Esophagus squamous epithelium (tissue), 5 donors: ENCODE results near the gene HSDL2. TPM values are rescaled to one million over a fixed set of nuclear protein-coding genes. Genes with fewer than 3 reads are reported as not detected.
A peak's percentile ranks its signal among the peaks of the same experiment; 100 is the strongest.
"Not testable (repeated sequence)": the region's sequence is repeated elsewhere in the genome, so short reads cannot be mapped to it uniquely, and the experiment has no call there.

Source experiments
- DNase-seq: peaks from one replicate; lab custom pipeline; 2025; lab: John Stamatoyannopoulos, UW
- H3K27ac ChIP-seq, 4 donors: fragments of 200-600 bp; sonication (generic); one replicate each; pipeline ENCODE4 v1.5.1; 2016 to 2019; ENCODE audit warnings: mild to moderate bottlenecking in 1 of 4
- H3K27me3 ChIP-seq, 4 donors: fragments of 200-600 bp; sonication (generic); 1 replicate in 3 of 4; 2 replicates in 1 of 4; pipeline versions ENCODE4 v1.5.1 to v1.6.0; 2017 to 2021; ENCODE audit warnings: antibody characterized with exemption in 1 of 4
- H3K36me3 ChIP-seq, 3 donors: fragments of 200-600 bp; sonication (generic); one replicate each; pipeline ENCODE4 v1.5.1; 2016 to 2019
- H3K4me1 ChIP-seq, 3 donors: fragments of 200-600 bp; sonication (generic); one replicate each; pipeline ENCODE4 v1.5.1; 2017 to 2019
- H3K4me3 ChIP-seq, 4 donors: fragments of 200-600 bp; sonication (generic); 1 replicate in 3 of 4; 2 replicates in 1 of 4; pipeline ENCODE4 v1.5.1; 2016 to 2019; ENCODE audit warnings: mild to moderate bottlenecking in 2 of 4, moderate library complexity in 1 of 4
- H3K9me3 ChIP-seq, 3 donors: fragments of 200-600 bp; sonication (generic); one replicate each; pipeline ENCODE4 v1.5.1; 2016 to 2019
- CTCF ChIP-seq, 6 experiments: fragments of 450-650 bp in 4 of 6; fragments of 200-600 bp in 2 of 6; sonication (generic) in 2 of 6; IDR thresholded peaks; one replicate each; pipeline ENCODE4 v1.5.1; 2016 to 2019; ENCODE audit warnings: antibody characterized with exemption in 6 of 6, mild to moderate bottlenecking in 4 of 6, moderate library complexity in 4 of 6
- POLR2A ChIP-seq, 4 donors: fragments of 450-650 bp; IDR thresholded peaks; one replicate each; pipeline ENCODE4 v1.6.1; 2017; ENCODE audit warnings: antibody characterized with exemption in 4 of 4, mild to moderate bottlenecking in 4 of 4, moderate library complexity in 3 of 4
- WGBS, 2 donors: methylation state at CpG; one replicate each; pipeline ENCODE4 v1.1.5; 2018; 5-methylcytosine and 5-hydroxymethylcytosine counted together
- intact Hi-C: fragments of 100-400 bp; cut with DNase I; formaldehyde crosslinking; loops from one replicate; pipeline ENCODE4 v1.15.0; 2022
- total RNA-seq, 4 donors: library from RNA; depleted of rRNA; stranded (reverse); fragments of >200 nt; gene quantifications; one replicate each; pipeline ENCODE4 v1.1.0, GENCODE V29; 2016
- donor health status: DM: yes; HTN: yes; CAD: no.

Gene HSDL2
- total RNA-seq, 4 donors from 2014 or later, result 18.5 to 49.4 (median 36.0) TPM

- TF ChIP-seq POLR2A (IDR thresholded peaks at IDR 0.05), result no peak
- TF ChIP-seq CTCF (IDR thresholded peaks at IDR 0.05), result no peak
- intact Hi-C loops, result no loop called here
- 94 to 100% methylated on average over 1 of the region's 1 CpG for WGBS, 2 donors
Observed at GRCh38 chr9:112371060-112371459, 8.8 kb upstream of the HSDL2 start.

GRCh38 chr9:112373666-112374065, 6.2 kb upstream of the HSDL2 start:
- intact Hi-C loops, DNase-seq: not testable (repeated sequence)

More at GRCh38 chr9:112371060-112371459, 8.8 kb upstream of the HSDL2 start:
- H3K27ac ChIP-seq, result no peak overlapping the region
- H3K9me3 ChIP-seq, result peaks cover 0 to 13% (median 0%) of the 10 kb centered on the region in 3 donors
- DNase-seq, result no peak
- H3K36me3 ChIP-seq, result no peaks in the 10 kb centered on the region
- no peak overlapping the region for H3K4me3 ChIP-seq
- no peaks in the 10 kb centered on the region for H3K4me1 ChIP-seq
- no peaks in the 10 kb centered on the region for H3K27me3 ChIP-seq

GRCh38 chr9:112374232-112374631, 5.7 kb upstream of the HSDL2 start:
- H3K36me3 ChIP-seq, DNase-seq, intact Hi-C loops, H3K27ac ChIP-seq, H3K4me3 ChIP-seq, H3K27me3 ChIP-seq, H3K9me3 ChIP-seq: not testable (repeated sequence)
- WGBS, 2 donors, result 92 to 100% methylated on average over 2 of the region's 2 CpGs
- peaks cover 0 to 23% (median 14%) of the 10 kb centered on the region in 3 donors for H3K4me1 ChIP-seq

More at GRCh38 chr9:112373666-112374065, 6.2 kb upstream of the HSDL2 start:
- not testable (repeated sequence) for H3K4me3 ChIP-seq, H3K9me3 ChIP-seq, H3K27me3 ChIP-seq, H3K27ac ChIP-seq, H3K36me3 ChIP-seq
- 71 to 80% methylated on average over 2 of the region's 2 CpGs for WGBS, 2 donors
- H3K4me1 ChIP-seq, result peaks cover 0 to 20% (median 14%) of the 10 kb centered on the region in 3 donors

GRCh38 chr9:112375361-112375760, 4.5 kb upstream of the HSDL2 start:
- intact Hi-C loops, result no loop called here
- TF ChIP-seq POLR2A (IDR thresholded peaks at IDR 0.05) (no peak), CTCF (IDR thresholded peaks at IDR 0.05) (no peak)
- 90 to 100% methylated on average over 4 to 5 of the region's 5 CpGs for WGBS, 2 donors

GRCh38 chr9:112377087-112377486, 2.8 kb upstream of the HSDL2 start:
- WGBS, 2 donors, result 60 to 65% methylated on average over 1 to 2 of the region's 2 CpGs
- intact Hi-C loops, result no loop called here

More at GRCh38 chr9:112375361-112375760, 4.5 kb upstream of the HSDL2 start:
- H3K27ac ChIP-seq, result no peak overlapping the region
- peaks cover 0 to 23% (median 14%) of the 10 kb centered on the region in 3 donors for H3K4me1 ChIP-seq
- no peaks in the 10 kb centered on the region for H3K36me3 ChIP-seq
- H3K9me3 ChIP-seq, result no peaks in the 10 kb centered on the region
- H3K27me3 ChIP-seq, result no peaks in the 10 kb centered on the region
- no peak overlapping the region for H3K4me3 ChIP-seq
- DNase-seq, result no peak

More at GRCh38 chr9:112377087-112377486, 2.8 kb upstream of the HSDL2 start:
- H3K36me3 ChIP-seq, result no peaks in the 10 kb centered on the region
- H3K4me3 ChIP-seq, result no peak overlapping the region
- TF ChIP-seq CTCF (IDR thresholded peaks at IDR 0.05) (no peak), POLR2A (IDR thresholded peaks at IDR 0.05) (peak in 1 of 4 donors; percentile 20)
- DNase-seq, result no peak
- H3K27me3 ChIP-seq, result no peaks in the 10 kb centered on the region
- H3K9me3 ChIP-seq, result no peaks in the 10 kb centered on the region
- H3K27ac ChIP-seq, result no peak overlapping the region
- peaks cover 0 to 39% (median 22%) of the 10 kb centered on the region in 3 donors for H3K4me1 ChIP-seq
